IgD-negative memory B cell (primary cell): Measurements from ENCODE around the gene PSAP. TPM values are rescaled to one million over a fixed set of nuclear protein-coding genes. Genes with fewer than 3 reads are reported as not detected.
A peak's percentile ranks its signal among the peaks of the same experiment; 100 is the strongest.

Experiments used
- H3K27ac Mint-ChIP-seq, 3 donors: one replicate each; pipeline ENCODE4 v1.8.0; 2020 to 2022; ENCODE audit warnings: mild to moderate bottlenecking in 3 of 3, mixed read lengths in 3 of 3, moderate library complexity in 1 of 3
- H3K27me3 Mint-ChIP-seq: one replicate; pipeline ENCODE4 v1.8.0; 2021; ENCODE audit warnings: mixed read lengths
- H3K36me3 Mint-ChIP-seq: one replicate; pipeline ENCODE4 v1.8.0; 2020; ENCODE audit warnings: mild to moderate bottlenecking, mixed read lengths
- H3K4me1 Mint-ChIP-seq, 3 donors: one replicate each; pipeline ENCODE4 v1.8.0; 2020 to 2022; ENCODE audit warnings: mixed read lengths in 3 of 3, mild to moderate bottlenecking in 1 of 3
- H3K4me3 Mint-ChIP-seq, 4 donors: one replicate each; pipeline ENCODE4 v1.8.0; 2020 to 2022; ENCODE audit warnings: mild to moderate bottlenecking in 4 of 4, mixed read lengths in 4 of 4, moderate library complexity in 3 of 4
- H3K9me3 Mint-ChIP-seq, 3 donors: one replicate each; pipeline ENCODE4 v1.8.0; 2020 to 2021; ENCODE audit warnings: mixed read lengths in 3 of 3, mild to moderate bottlenecking in 1 of 3
- polyA plus RNA-seq: library from polyadenylated mRNA; unstranded; fragments of 300-500 nt; fragmentation: Illumina TruSeq; gene quantifications from one replicate; pipeline ENCODE4 v1.2.3, GENCODE V29; 2021

Gene PSAP
- polyA plus RNA-seq, 1 donor from 2014 or later, result 625 TPM

DNA sequence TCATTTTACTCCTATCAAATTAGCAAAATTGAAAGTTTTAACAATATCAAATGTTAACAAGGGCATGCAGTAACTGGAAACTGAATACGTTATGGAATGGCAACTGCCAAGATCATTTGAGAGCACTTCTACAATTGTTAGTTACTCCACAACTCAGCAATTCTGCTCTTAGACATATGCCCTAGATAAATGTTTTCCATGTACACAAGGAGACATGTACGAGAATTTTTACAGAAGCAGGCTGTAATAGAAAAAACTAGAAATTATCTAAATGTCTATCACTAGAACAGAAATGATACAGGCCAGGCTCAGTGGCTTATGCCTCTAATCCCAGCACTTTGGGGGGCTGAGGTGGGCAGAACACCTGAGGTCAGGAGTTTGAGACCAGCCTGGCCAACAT lies 7.0 kb downstream of the PSAP start:
- Mint-ChIP-seq H3K4me3 (peak overlapping the region in 1 of 4 donors; percentile 9), H3K4me1 (peaks cover 57 to 73% (median 69%) of the 10 kb centered on the region in 3 donors), H3K27me3 (no peaks in the 10 kb centered on the region), H3K27ac (no peak overlapping the region), H3K9me3 (no peaks in the 10 kb centered on the region), H3K36me3 (peaks cover 6% of the 10 kb centered on the region)

DNA sequence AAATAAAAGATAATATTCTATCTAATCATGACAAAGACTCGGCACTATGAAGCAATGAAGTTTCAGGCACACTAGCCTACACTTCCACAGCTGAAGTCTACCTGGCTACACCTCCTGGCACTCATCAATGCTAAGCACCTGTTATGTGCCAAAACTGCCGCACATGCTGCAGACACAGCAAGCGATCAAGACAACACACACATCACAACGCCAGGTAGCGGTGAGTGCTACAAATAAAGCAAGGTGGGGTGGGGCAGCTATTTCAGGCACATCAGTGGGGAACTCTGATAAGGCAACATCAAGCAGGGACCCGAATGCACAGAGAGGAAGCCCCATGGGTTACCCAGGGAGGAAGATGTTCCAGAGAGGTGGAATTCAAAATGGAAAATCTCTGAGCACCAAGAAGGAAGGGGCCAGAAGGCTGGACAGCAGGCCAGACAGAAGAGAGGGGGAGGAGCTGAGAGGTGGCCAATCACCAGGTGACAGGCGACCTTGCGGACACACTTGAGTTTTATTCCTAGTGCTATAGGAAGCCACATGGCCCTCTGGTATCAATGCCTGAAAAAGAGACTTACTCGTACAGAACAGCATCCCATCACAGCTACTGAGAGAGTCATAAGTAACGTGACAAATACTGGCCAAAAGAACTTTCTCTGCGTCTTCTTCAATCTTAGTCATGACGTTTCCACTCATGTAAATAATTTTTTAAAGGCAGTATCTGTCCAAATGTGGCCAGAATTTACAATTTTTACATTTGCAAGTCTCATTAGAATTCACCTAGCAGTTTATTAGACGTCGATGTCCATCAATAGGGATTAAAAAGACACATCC lies 8.0 kb downstream of the PSAP start:
- Mint-ChIP-seq H3K4me1 (peaks cover 57 to 73% (median 69%) of the 10 kb centered on the region in 3 donors), H3K27me3 (no peaks in the 10 kb centered on the region), H3K36me3 (peaks cover 3% of the 10 kb centered on the region), H3K9me3 (no peaks in the 10 kb centered on the region), H3K27ac (peak overlapping the region in 2 of 3 donors; percentile 16 to 62), H3K4me3 (peak overlapping the region in 2 of 4 donors; percentile 9 to 84)

DNA sequence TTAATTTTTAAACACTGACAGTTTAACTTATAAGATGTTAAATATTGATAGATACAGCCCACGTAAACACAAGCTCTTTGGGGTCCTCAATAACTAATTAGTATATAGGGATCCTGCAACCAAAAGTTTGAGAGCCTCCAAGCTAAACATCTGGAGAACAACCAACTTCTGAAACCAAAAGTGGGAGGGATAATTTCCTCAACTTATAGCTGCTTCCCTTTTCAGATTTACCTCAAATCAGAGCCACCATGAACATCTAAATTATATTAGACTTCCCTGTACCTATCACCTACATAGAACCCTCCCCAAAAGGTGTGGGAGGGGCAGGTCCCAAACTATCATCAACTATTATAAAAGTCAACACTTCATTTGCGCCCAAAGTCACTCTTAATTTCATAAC lies 8.6 kb downstream of the PSAP start:
- peaks cover 3% of the 10 kb centered on the region for H3K36me3 Mint-ChIP-seq
- peak overlapping the region in 2 of 3 donors; percentile 16 to 62 for H3K27ac Mint-ChIP-seq
- H3K4me1 Mint-ChIP-seq, result peaks cover 60 to 73% (median 69%) of the 10 kb centered on the region in 3 donors
- H3K27me3 Mint-ChIP-seq, result no peaks in the 10 kb centered on the region
- no peaks in the 10 kb centered on the region for H3K9me3 Mint-ChIP-seq
- H3K4me3 Mint-ChIP-seq, result peak overlapping the region in 2 of 4 donors; percentile 39 to 65

DNA sequence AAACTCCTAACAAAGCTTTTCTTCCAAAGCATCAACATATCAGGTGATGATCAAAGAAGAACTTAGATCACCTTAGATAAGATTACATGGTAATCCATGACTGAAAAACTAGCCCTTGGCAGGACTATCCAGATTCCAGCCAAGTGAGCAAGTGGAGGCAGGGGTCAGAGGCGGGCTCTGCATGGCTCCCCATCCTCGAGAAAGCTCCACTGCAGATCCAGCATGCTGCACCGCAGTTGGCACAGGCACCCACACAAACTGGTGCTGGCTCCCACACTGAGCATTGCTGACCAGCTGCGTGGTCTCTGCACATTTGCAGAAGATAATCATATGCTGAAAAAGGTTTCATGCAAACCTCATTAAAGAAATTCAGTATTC lies 10.1 kb downstream of the PSAP start:
- Mint-ChIP-seq H3K9me3 (no peaks in the 10 kb centered on the region), H3K27me3 (no peaks in the 10 kb centered on the region), H3K27ac (no peak overlapping the region), H3K4me1 (peaks cover 66 to 76% (median 75%) of the 10 kb centered on the region in 3 donors), H3K36me3 (peaks cover 2% of the 10 kb centered on the region), H3K4me3 (peak overlapping the region in 1 of 4 donors; percentile 31)

DNA sequence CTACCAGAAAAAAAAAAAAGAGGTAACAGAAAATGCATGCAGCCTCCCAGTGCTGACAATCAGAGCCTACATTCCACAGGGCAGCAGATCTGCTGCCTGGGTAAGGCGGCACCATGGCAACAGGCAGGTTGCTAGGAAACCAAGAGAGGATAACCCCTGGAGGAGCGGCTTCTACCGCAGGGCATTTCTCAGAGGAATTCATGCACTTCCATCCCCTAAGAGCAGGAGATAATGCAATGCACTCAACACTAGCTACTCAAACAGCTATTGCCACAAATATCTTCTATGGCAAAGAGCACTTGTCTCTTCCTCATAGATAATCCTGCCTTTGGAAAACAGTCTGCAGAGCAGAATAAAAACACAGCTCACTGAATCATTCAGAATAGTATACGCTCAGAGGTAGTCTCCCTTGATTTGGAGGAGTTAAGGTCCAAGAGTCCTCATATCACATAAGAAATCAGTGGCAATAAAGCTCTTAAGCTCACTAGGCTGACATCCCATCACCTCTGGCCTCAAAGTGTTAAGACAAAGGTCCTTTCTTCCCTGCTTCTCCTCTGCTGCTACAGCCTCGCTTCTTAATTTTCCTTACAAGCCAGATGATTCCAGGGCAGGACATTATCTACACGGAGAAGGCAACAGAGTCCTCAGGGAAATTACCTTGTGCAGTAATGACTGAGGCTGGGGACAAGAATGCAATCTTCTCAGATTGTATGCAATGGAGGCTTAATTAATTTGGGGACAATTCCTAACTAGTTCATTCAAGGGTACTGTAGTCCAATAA lies 10.7 kb downstream of the PSAP start:
- peaks cover 69 to 76% (median 74%) of the 10 kb centered on the region in 3 donors for H3K4me1 Mint-ChIP-seq
- peaks cover 2% of the 10 kb centered on the region for H3K36me3 Mint-ChIP-seq
- no peaks in the 10 kb centered on the region for H3K27me3 Mint-ChIP-seq
- H3K27ac Mint-ChIP-seq, result peak overlapping the region in 1 of 3 donors; percentile 13
- peak overlapping the region in 1 of 4 donors; percentile 31 for H3K4me3 Mint-ChIP-seq
- H3K9me3 Mint-ChIP-seq, result no peaks in the 10 kb centered on the region

DNA sequence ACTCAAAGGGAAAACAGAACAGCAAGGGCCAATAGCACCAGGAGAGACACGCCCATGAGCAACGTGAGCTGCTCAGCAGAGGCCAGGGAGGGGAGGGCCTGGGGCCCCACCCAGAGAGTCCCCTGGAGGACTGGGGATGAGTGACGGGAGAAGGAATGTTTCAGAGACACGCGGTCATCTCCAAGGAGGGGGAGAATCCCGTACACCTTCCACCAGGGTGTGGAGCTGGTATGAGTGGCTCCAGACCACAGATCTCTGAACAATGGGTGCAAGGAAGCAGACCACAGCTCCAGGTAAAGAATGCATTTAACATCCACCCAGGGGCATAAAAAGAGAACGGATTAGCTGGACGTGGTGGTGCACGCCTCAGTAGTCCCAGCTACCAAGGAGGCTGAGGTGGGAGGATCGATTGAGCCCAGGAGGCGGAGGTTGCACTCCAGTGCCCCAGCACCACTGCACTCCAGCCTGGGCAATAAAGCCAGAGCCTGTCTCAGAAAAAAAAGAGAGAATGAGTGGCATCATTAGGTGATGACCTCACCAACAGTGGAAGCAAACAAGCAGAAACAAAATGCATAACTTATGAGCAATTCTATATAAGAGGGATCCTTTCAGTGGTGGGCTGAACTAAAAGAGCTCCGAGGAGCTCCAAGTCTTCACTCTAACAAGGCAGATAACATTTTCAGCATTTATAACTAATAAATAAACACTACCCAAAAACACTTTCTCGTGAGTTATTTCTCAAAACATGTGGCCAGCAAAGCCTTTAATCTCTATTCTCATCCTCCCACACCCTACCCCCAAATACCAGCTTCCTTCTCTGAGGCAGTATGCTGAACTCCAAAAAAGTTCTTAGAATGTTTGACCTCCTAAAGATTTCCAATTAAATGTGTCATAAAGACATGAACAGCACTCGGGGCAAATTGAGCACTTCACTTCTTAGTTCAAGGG lies 12.5 kb downstream of the PSAP start:
- Mint-ChIP-seq H3K9me3 (no peaks in the 10 kb centered on the region), H3K36me3 (peaks cover 4% of the 10 kb centered on the region), H3K4me3 (peak overlapping the region in 2 of 4 donors; percentile 19 to 39), H3K4me1 (peaks cover 59 to 74% (median 63%) of the 10 kb centered on the region in 3 donors), H3K27me3 (no peaks in the 10 kb centered on the region), H3K27ac (peak overlapping the region in 2 of 3 donors; percentile 14 to 77)

DNA sequence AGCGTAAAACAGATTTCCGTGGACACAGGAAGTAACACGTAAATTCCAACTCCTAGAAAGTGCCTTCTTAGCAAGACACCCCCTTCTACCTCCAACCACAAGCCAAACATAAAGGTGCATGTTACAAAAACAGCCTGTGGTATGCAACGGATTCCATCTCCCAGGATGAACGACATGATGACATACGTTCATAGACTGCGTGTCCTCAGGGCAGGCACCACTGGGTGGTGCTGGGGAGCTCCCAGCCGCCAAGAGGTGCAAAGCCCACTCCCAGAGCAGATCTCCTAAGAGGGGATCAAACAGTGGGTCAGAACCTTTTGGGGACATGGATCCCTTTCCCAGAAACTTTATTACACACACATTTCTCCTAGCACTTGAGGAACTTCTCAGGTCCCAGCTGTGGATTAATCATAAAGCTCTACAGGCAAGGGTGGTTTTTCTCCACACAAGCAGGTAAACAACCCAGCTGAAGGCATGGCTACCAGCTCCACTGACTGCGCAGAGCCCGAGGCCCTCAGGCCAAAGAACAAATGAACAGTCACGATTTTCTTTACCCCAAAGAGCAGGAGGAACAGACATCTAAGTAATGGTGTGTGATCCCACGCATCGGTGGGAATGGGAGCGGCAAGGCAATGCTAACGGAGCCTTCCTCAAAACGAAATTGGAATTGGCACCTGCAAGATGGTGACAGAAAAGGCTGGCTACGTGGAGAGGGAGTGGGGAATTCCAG lies 13.8 kb downstream of the PSAP start:
- H3K27me3 Mint-ChIP-seq, result no peaks in the 10 kb centered on the region
- H3K36me3 Mint-ChIP-seq, result peaks cover 5% of the 10 kb centered on the region
- peak overlapping the region; percentile 61 to 90 (median 78) for H3K4me3 Mint-ChIP-seq

DNA sequence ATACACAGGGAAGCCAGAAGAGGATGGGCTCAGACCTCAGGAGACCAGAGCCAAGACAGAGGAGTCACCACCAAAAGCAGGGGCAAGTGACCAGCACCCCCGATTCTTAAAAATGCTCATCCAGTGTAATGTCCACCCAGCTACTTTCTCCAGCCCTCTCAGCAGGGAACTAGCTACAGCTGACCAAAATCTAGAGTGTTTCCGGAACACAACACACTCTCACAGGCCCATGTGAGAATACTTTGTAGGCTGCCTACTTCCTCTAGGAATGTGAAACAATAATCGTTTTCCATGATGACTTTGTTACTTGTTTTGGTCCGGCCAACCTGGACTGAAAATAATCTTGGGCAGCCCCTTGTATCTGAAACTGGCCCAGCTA lies 14.5 kb downstream of the PSAP start:
- Mint-ChIP-seq H3K27ac (peak overlapping the region; percentile 77 to 98 (median 96)), H3K4me3 (peak overlapping the region; percentile 66 to 90 (median 86)), H3K36me3 (peaks cover 5% of the 10 kb centered on the region), H3K4me1 (peaks cover 47 to 69% (median 54%) of the 10 kb centered on the region in 3 donors), H3K9me3 (no peaks in the 10 kb centered on the region), H3K27me3 (no peaks in the 10 kb centered on the region)

More for the DNA sequence above, 13.8 kb downstream of the PSAP start:
- Mint-ChIP-seq H3K4me1 (peaks cover 52 to 72% (median 57%) of the 10 kb centered on the region in 3 donors), H3K9me3 (no peaks in the 10 kb centered on the region), H3K27ac (peak overlapping the region; percentile 77 to 98 (median 96))

DNA sequence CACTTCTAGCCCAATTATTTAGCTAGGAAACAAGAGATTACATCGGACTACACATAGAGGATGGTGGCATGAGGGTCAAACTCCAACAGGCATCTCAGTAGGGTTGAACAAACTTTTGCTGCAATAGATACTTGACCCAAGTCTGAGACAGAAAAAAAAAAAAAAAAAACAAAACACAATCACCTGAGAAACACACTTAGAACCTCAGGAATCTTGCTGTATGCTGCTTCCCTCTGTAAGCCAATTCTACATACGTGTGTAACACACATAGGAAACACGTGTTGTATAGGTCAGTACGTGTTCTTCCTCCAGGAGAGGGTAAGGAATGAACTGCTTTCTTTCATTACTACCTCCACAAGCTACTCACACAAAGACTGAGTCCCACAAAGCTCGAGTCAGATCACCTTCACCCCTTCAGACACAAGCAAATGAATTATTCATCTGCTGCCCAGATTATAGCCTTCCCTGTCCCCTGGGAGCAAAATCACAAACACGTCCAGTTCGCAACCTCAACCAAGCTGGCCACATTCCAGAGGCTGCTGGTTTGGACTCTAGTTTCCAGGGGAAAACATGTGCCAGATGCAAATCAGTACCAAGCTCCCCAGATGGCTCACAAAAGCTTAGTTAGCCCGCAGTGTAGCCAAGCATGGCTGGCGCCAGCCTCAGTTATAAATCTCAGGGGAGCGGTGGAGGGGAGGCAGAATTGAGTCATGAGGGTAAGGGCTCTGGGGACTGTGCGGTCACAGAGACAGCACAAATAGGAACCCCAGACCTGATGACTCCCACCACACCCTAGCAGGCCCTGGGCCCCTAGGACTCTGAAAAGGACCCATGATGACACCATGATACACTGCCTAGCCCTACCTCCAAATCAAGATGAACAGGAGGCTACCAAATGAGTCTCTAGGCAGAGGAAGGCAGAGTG lies 15.1 kb downstream of the PSAP start:
- H3K9me3 Mint-ChIP-seq, result no peaks in the 10 kb centered on the region
- peak overlapping the region; percentile 77 to 98 (median 96) for H3K27ac Mint-ChIP-seq
- H3K4me1 Mint-ChIP-seq, result peaks cover 47 to 67% (median 54%) of the 10 kb centered on the region in 3 donors
- H3K27me3 Mint-ChIP-seq, result no peaks in the 10 kb centered on the region
- peaks cover 5% of the 10 kb centered on the region for H3K36me3 Mint-ChIP-seq
- peak overlapping the region; percentile 39 to 90 (median 86) for H3K4me3 Mint-ChIP-seq

DNA sequence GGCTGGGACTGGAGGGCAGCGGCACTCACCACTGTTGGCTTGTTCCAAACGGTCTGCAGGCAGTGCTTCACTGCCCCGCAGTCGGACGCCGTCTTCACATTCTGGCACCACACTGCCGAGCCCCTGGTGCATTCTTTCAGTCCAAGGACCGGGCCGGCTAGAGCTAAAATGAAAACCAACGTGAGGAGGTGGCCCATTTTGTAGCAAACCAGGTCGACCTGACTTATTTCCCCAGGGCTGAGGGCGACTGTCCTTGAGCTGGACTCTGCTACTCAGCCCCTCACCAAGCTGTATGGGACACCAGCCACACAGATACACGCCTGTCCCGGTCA lies 16.7 kb downstream of the PSAP start:
- H3K36me3 Mint-ChIP-seq, result peaks cover 5% of the 10 kb centered on the region
- peaks cover 37 to 56% (median 42%) of the 10 kb centered on the region in 3 donors for H3K4me1 Mint-ChIP-seq
- no peaks in the 10 kb centered on the region for H3K27me3 Mint-ChIP-seq
- H3K9me3 Mint-ChIP-seq, result no peaks in the 10 kb centered on the region
- peak overlapping the region in 2 of 3 donors; percentile 34 to 80 for H3K27ac Mint-ChIP-seq
- H3K4me3 Mint-ChIP-seq, result peak overlapping the region in 2 of 4 donors; percentile 49 to 72

DNA sequence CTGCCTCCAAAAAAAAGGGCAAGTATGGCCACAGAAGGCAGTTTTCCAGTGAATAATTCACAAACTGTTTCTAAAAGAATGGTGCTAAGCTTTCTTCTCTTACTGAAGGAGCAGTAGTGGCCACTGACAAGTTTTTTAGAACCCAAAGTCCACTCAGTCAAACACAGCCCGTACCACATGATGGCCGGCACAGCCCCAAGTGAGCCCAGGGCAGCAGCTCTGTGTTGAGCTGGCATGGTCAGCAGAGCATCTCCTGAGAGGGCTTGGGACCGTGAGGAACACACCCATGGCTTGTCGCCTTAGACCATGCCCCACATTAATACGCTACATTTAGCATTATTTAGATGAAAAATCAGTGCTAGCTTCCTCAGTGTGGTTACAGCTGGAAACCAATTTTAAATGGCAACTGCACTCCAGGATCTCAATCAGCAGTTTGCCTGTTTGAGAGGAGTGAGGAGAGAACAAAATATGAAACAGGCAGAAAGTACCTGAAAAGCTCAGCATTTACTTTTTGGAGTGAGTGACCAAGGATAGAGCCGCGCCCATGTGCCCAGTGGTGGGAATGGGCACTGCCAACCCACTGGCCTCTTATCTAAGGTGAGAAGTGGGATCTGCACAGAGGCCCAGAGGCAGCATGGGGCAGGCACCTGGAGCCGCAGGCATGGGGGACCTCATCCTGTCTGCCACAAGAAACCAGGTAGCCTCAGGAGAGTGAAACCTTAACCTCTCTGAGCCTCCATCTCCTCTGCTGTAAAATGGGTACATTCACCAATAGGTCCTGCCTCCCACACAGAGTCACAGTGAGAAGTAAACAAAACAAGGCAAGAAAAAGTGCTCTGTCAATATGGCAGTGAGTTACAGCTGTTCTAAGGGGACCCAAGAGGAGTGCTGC lies 17.4 kb downstream of the PSAP start:
- Mint-ChIP-seq H3K36me3 (peaks cover 8% of the 10 kb centered on the region), H3K4me1 (peaks cover 33 to 52% (median 38%) of the 10 kb centered on the region in 3 donors), H3K9me3 (no peaks in the 10 kb centered on the region), H3K27me3 (no peaks in the 10 kb centered on the region), H3K4me3 (peak overlapping the region in 3 of 4 donors; percentile 50 to 91 (median 88)), H3K27ac (peak overlapping the region; percentile 16 to 80 (median 34))

DNA sequence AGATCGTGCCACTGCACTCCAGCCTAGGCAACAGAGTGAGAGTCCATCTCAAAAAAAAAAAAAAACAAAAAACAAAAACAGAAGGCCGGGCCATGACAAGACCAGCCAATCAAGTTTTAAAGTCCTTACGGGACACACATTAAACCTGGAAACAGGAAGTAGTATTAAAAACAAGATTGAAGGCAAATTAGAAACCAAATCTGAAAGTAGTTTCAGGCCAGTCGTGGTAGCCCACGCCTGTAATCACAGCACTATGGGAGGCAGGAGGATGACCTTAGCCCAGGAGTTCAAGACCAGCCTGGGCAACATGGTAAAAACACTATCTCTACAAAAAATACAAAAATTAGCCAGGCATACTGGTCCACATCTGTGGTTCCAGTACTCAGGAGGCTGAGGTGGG lies 18.1 kb downstream of the PSAP start:
- H3K4me1 Mint-ChIP-seq, result peaks cover 25 to 45% (median 31%) of the 10 kb centered on the region in 3 donors
- H3K27ac Mint-ChIP-seq, result peak overlapping the region; percentile 16 to 74 (median 25)
- no peaks in the 10 kb centered on the region for H3K27me3 Mint-ChIP-seq
- H3K9me3 Mint-ChIP-seq, result no peaks in the 10 kb centered on the region
- peak overlapping the region in 3 of 4 donors; percentile 50 to 91 (median 88) for H3K4me3 Mint-ChIP-seq
- H3K36me3 Mint-ChIP-seq, result peaks cover 8% of the 10 kb centered on the region
